ENCODE data around the gene TMEM203. TPM values are rescaled to one million over a fixed set of nuclear protein-coding genes. Genes with fewer than 3 reads are reported as not detected.

Gene TMEM203, protein sequence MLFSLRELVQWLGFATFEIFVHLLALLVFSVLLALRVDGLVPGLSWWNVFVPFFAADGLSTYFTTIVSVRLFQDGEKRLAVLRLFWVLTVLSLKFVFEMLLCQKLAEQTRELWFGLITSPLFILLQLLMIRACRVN
- 10 to 100 TPM; 12.0 to 35.2 TPM for total RNA-seq

GRCh38 chr9:137205126-137206069 lies at the start of gene TMEM203, which contains the start of gene NDOR1:
Gene TMEM203, minus strand, starts transcription at chr9:137205648. Its CDS starts 234 bp downstream, at chr9:137205414.
Gene NDOR1, plus strand, starts transcription at chr9:137205700. Its CDS starts 78 bp downstream, at chr9:137205778.
- Histone ChIP-seq H3K27me3 (replicated peaks; ENCODE audit: insufficient read depth) (no peaks in the 10 kb centered on the region), H3K4me1 (ENCODE audit: control insufficient read depth in 1 of 2, low read depth in 2 of 2) (peaks cover 29 to 52% of the 10 kb centered on the region in 2 donors), H3K4me3 (peak within 1 kb of the TSS; percentile 99)

DNA sequence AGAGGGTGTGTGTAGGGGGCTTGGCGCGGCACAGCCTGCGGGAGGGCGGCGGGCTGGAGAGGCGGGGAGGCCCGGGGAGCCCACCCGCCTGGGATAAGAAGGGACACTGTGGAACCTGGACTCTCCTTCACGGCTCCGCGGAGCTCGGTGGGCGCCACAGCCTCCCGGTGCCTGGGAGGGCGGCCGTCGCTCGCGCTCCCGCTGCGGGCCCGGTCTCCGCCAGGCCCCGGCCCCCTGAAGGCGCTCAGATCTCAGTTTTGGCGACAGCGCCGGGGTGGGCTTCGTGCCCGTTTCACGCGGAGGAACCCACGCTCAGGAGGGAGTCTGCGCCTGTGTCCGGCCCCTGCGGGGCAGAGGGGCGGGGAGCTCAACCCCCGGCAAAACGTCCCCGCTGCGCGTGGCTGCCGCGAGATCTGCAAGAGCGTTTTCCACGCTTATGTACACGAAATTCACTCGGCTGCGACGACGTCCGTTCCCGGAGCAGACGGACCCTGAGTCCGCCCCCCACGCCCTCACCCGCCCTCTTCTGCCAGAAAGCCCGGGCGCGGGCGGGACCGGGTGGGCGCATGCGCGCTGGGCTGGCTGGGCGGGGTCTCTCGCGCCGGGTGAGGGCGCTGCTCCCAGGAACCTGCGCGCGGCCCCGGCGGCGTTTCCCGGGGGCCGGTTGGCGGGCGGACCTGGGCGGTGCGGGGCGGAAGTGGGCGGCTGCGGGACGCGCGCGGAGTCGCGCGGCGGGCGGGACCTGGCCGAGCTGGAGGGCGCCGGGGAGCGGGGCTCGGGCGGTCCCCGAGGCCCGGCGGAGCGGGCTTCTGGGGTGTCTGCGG lies 49.4 kb upstream of the TMEM203 start, which contains the start of gene NELFB:
Gene NELFB, plus strand, starts transcription at position 704 of the 824 bp plus-strand sequence.
- ATAC-seq (ENCODE audit: insufficient number of reproducible peaks, low FRiP score, low read depth) (peak; percentile 54), DNase-seq (ENCODE audit: low spot score) (peak; percentile 50)
- no peak for TF ChIP-seq CTCF (IDR thresholded peaks at IDR 0.05)
- Histone ChIP-seq H3K4me3 (peak within 1 kb of the TSS; percentile 89), H3K27me3 (replicated peaks; ENCODE audit: insufficient read depth) (no peaks in the 10 kb centered on the region), H3K4me1 (ENCODE audit: control insufficient read depth in 1 of 2, low read depth in 2 of 2) (peaks cover 14 to 26% of the 10 kb centered on the region in 2 donors), H3K9me3 (no peaks in the 10 kb centered on the region), H3K36me3 (no peaks in the 10 kb centered on the region), H3K27ac (peak within 1 kb of the TSS; percentile 57 to 58)

More at GRCh38 chr9:137205126-137206069, at the start of gene TMEM203, which contains the start of gene NDOR1:
- Histone ChIP-seq H3K9me3 (no peaks in the 10 kb centered on the region), H3K36me3 (no peaks in the 10 kb centered on the region), H3K27ac (peak within 1 kb of the TSS; percentile 72 to 81)
- ATAC-seq (ENCODE audit: insufficient number of reproducible peaks, low FRiP score, low read depth) (peak; percentile 11), DNase-seq (ENCODE audit: low spot score) (peak; percentile 55)
- TF ChIP-seq CTCF (IDR thresholded peaks at IDR 0.05), result no peak

DNA sequence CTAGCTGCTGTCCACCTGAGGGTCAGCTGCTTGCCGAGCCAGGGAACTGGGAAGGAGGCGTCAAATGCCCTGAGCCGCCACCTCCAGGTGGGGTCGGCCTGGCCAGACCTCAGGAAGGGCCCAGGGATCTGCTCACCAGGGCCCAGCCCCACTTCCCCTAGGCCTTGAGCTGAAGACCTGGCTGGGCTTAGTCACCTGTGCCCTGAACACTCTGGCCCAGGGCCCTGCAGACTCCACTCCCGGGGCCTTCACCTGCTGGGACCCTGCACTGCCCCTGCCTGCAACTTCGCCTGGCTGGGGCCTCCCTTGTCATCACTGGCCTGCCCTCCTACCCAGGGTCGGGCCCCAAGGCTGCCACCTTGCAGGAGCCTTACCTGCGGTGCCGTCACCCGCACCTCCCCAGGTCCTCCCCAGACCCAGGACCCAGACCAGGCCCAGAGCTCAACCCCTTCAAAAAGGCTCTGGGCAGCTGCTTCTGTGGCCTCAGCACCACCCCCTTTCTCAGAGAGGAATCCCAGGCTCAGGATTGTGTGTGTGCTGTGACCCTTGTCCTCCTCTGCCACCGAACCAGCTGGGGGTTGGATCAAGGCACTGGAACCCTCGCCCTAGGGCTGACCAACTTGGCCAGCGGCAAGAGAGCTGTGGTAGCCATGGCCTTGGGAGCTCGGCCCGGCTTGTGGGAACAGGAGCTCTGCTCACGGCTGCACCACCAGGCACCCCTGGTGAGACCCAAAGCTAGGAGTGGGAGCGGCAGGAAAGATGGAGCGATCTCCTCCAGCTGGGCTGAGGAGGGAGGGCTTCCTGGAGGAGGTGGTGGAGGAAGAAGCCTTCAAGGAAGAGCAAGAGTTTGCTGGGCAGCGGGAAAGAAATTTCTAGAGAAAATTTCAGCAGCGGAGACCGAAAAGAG lies 48.5 kb upstream of the TMEM203 start:
- no peak for TF ChIP-seq CTCF (IDR thresholded peaks at IDR 0.05)
- ATAC-seq (ENCODE audit: insufficient number of reproducible peaks, low FRiP score, low read depth), result no peak
- Histone ChIP-seq H3K4me1 (ENCODE audit: control insufficient read depth in 1 of 2, low read depth in 2 of 2) (peaks cover 14 to 26% of the 10 kb centered on the region in 2 donors), H3K27ac (peak overlapping the region; percentile 55 to 58), H3K4me3 (peak overlapping the region; percentile 89), H3K27me3 (replicated peaks; ENCODE audit: insufficient read depth) (no peaks in the 10 kb centered on the region), H3K9me3 (no peaks in the 10 kb centered on the region), H3K36me3 (no peaks in the 10 kb centered on the region)
- DNase-seq (ENCODE audit: low spot score), result no peak

GRCh38 chr9:137252555-137253506 lies 47.4 kb upstream of the TMEM203 start:
- Histone ChIP-seq H3K4me3 (no peak overlapping the region), H3K9me3 (no peaks in the 10 kb centered on the region), H3K36me3 (no peaks in the 10 kb centered on the region), H3K4me1 (ENCODE audit: control insufficient read depth in 1 of 2, low read depth in 2 of 2) (peaks cover 14 to 26% of the 10 kb centered on the region in 2 donors), H3K27me3 (replicated peaks; ENCODE audit: insufficient read depth) (no peaks in the 10 kb centered on the region), H3K27ac (no peak overlapping the region)
- DNase-seq (ENCODE audit: low spot score) (no peak), ATAC-seq (ENCODE audit: insufficient number of reproducible peaks, low FRiP score, low read depth) (no peak)
- no peak for TF ChIP-seq CTCF (IDR thresholded peaks at IDR 0.05)
